SK-N-SH treated with all-trans-retinoic acid at 6 μM for 48 hours (cell line): ENCODE data around the gene ELOVL2.

Source experiments
- ARNTL ChIP-seq: fragments of 450-650 bp; formaldehyde crosslinking; IDR thresholded peaks from 2 replicates; pipeline ENCODE4 v1.5.0; 2020; ENCODE audit warnings: low read depth, mild to moderate bottlenecking, moderate library complexity, borderline replicate concordance
- OSR1 ChIP-seq: fragments of 250-450 bp; sonication (Bioruptor Pico); IDR thresholded peaks from 2 replicates; pipeline ENCODE4 v1.8.0; 2022; ENCODE audit warnings: moderate library complexity, mild to moderate bottlenecking, inconsistent platforms
- PPARA ChIP-seq: fragments of 250-450 bp; sonication (Bioruptor Pico); IDR thresholded peaks from 2 replicates; pipeline ENCODE4 v1.5.0; 2020; ENCODE audit warnings: mild to moderate bottlenecking, borderline replicate concordance
- ZNF70 ChIP-seq: fragments of 450-650 bp; formaldehyde crosslinking; IDR thresholded peaks from 2 replicates; pipeline ENCODE4 v1.5.0; 2020; ENCODE audit warnings: mild to moderate bottlenecking, moderate library complexity

DNA sequence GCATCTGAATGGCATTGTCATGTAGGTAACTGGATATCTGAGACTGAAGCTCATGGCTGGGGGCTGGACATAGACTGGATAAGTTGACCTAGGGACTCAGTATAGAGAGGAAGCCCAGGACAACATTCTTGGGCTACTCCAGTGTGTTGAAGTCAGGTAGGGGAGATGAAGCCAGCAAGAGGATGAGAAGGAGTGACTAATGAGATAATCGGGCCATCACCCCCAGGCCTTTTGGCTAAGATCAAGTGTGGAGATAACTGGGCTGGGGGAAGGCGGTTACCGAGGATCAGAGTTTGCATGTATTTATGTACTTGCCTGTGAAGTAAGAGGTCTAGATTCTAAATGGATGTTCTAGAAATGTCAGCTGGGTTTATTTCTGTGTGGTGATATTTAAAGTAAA lies 73.4 kb downstream of the ELOVL2 start:
- TF ChIP-seq OSR1 (CRISPR knock-in tag) = no peak
- no peak for TF ChIP-seq ARNTL (CRISPR knock-in tag)
- no peak for TF ChIP-seq ZNF70 (CRISPR knock-in tag)
- TF ChIP-seq PPARA (CRISPR knock-in tag) = no peak
